ENCODE results near the gene GAB1. TPM values are rescaled to one million over a fixed set of nuclear protein-coding genes. Genes with fewer than 3 reads are reported as not detected.

The GAB1 gene
- total RNA-seq, 1 donor from 2014 or later: 29.7 TPM

GRCh38 chr4:143407474-143407873, 70.8 kb downstream of the GAB1 start:
- DNase-seq: no peak
- no peaks in the 10 kb centered on the region for H3K27me3 Mint-ChIP-seq (ENCODE audit: unreplicated experiment)
- H3K4me1 Mint-ChIP-seq (ENCODE audit: low read depth, unreplicated experiment): peaks cover 3% of the 10 kb centered on the region
- no peak for TF ChIP-seq CTCF (IDR thresholded peaks at IDR 0.05; ENCODE audit: partially characterized antibody, unreplicated experiment)
- H3K36me3 Mint-ChIP-seq (ENCODE audit: unreplicated experiment): no peaks in the 10 kb centered on the region
- H3K4me3 Mint-ChIP-seq (ENCODE audit: unreplicated experiment): no peak overlapping the region
- no peaks in the 10 kb centered on the region for H3K9me3 Mint-ChIP-seq (ENCODE audit: unreplicated experiment)
- no peak overlapping the region for H3K27ac Mint-ChIP-seq (ENCODE audit: unreplicated experiment)

- no peak overlapping the region for H3K4me3 Mint-ChIP-seq (ENCODE audit: unreplicated experiment)
- H3K4me1 Mint-ChIP-seq (ENCODE audit: low read depth, unreplicated experiment): peaks cover 3% of the 10 kb centered on the region
- no peak overlapping the region for H3K27ac Mint-ChIP-seq (ENCODE audit: unreplicated experiment)
- no peaks in the 10 kb centered on the region for H3K9me3 Mint-ChIP-seq (ENCODE audit: unreplicated experiment)
- no peak for DNase-seq
- no peaks in the 10 kb centered on the region for H3K36me3 Mint-ChIP-seq (ENCODE audit: unreplicated experiment)
- no peaks in the 10 kb centered on the region for H3K27me3 Mint-ChIP-seq (ENCODE audit: unreplicated experiment)
- no peak for TF ChIP-seq CTCF (IDR thresholded peaks at IDR 0.05; ENCODE audit: partially characterized antibody, unreplicated experiment)
Observed at GRCh38 chr4:143407888-143408287, 71.2 kb downstream of the GAB1 start.

- H3K27me3 Mint-ChIP-seq (ENCODE audit: unreplicated experiment): no peaks in the 10 kb centered on the region
- H3K36me3 Mint-ChIP-seq (ENCODE audit: unreplicated experiment): no peaks in the 10 kb centered on the region
- no peaks in the 10 kb centered on the region for H3K9me3 Mint-ChIP-seq (ENCODE audit: unreplicated experiment)
- no peaks in the 10 kb centered on the region for H3K4me1 Mint-ChIP-seq (ENCODE audit: low read depth, unreplicated experiment)
- no peak for TF ChIP-seq CTCF (IDR thresholded peaks at IDR 0.05; ENCODE audit: partially characterized antibody, unreplicated experiment)
- no peak overlapping the region for H3K27ac Mint-ChIP-seq (ENCODE audit: unreplicated experiment)
- no peak for DNase-seq
- no peak overlapping the region for H3K4me3 Mint-ChIP-seq (ENCODE audit: unreplicated experiment)
Observed at GRCh38 chr4:143410015-143410414, 73.3 kb downstream of the GAB1 start.

- H3K4me3 Mint-ChIP-seq (ENCODE audit: unreplicated experiment): no peak overlapping the region
- no peak for TF ChIP-seq CTCF (IDR thresholded peaks at IDR 0.05; ENCODE audit: partially characterized antibody, unreplicated experiment)
- no peak for DNase-seq
- H3K27ac Mint-ChIP-seq (ENCODE audit: unreplicated experiment): no peak overlapping the region
- H3K9me3 Mint-ChIP-seq (ENCODE audit: unreplicated experiment): no peaks in the 10 kb centered on the region
- no peaks in the 10 kb centered on the region for H3K4me1 Mint-ChIP-seq (ENCODE audit: low read depth, unreplicated experiment)
- H3K36me3 Mint-ChIP-seq (ENCODE audit: unreplicated experiment): peaks cover 2% of the 10 kb centered on the region
- no peaks in the 10 kb centered on the region for H3K27me3 Mint-ChIP-seq (ENCODE audit: unreplicated experiment)
Observed at GRCh38 chr4:143411527-143412419, 75.1 kb downstream of the GAB1 start.

- Mint-ChIP-seq H3K9me3 (ENCODE audit: unreplicated experiment) (no peaks in the 10 kb centered on the region), H3K27me3 (ENCODE audit: unreplicated experiment) (no peaks in the 10 kb centered on the region), H3K4me3 (ENCODE audit: unreplicated experiment) (no peak overlapping the region), H3K4me1 (ENCODE audit: low read depth, unreplicated experiment) (no peaks in the 10 kb centered on the region), H3K27ac (ENCODE audit: unreplicated experiment) (no peak overlapping the region), H3K36me3 (ENCODE audit: unreplicated experiment) (peaks cover 4% of the 10 kb centered on the region)
- no peak for DNase-seq
- no peak for TF ChIP-seq CTCF (IDR thresholded peaks at IDR 0.05; ENCODE audit: partially characterized antibody, unreplicated experiment)
Observed at GRCh38 chr4:143412420-143412758, 75.7 kb downstream of the GAB1 start.

Measured in glutamatergic neuron (in vitro differentiated cells).